NCI-H345 treated with DMSO at 0.1 percent for 48 hours (cell line): ENCODE results near the gene INPP5B.
"Not testable (repeated sequence)": the region's sequence is repeated elsewhere in the genome, so short reads cannot be mapped to it uniquely, and the experiment has no call there.

Source experiments
- DNase-seq: peaks from one replicate; lab custom pipeline; 2025; ENCODE audit not compliant: unreplicated experiment; lab: John Stamatoyannopoulos, UW

INPP5B gene

DNA sequence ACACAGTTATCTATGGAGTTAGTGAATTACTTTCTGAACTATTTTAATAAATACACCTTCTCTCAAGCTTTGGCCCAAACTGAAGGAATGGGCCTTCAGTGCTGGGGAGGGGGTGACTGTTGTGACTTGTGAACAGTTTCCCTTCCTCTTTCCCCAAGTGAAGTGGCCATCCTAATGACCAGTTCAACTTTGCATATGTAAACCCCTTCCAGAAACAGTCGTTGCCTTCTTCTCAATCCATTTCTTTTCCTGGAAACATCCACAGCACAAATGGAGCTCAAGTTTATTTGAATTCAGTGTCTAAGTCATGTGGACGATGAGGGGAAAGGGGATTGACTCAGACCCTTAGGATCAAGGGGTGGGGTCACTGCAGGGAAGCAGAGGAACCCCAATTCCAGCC, 1.3 kb upstream of the INPP5B start:
- no peak for DNase-seq

DNA sequence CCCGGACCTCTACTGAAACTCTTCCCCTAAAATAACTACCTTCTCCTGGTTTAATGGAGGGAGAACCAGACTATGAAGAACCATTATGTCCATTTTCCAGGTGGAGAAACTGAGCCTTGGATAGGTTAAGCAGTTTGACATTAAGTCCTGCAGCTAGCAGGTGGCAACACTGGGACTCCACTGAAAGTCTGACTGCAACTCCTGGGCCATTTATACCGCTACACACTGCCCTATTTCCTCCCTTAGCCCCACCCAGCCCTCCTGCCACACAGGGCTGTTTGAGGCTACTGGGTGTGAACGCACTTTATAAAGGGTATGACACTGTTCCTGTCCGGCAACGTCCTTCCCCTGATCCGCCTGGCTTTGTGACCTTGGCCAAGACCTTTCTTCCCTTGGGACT, 511 bp upstream of the INPP5B start:
- no peak for DNase-seq

DNA sequence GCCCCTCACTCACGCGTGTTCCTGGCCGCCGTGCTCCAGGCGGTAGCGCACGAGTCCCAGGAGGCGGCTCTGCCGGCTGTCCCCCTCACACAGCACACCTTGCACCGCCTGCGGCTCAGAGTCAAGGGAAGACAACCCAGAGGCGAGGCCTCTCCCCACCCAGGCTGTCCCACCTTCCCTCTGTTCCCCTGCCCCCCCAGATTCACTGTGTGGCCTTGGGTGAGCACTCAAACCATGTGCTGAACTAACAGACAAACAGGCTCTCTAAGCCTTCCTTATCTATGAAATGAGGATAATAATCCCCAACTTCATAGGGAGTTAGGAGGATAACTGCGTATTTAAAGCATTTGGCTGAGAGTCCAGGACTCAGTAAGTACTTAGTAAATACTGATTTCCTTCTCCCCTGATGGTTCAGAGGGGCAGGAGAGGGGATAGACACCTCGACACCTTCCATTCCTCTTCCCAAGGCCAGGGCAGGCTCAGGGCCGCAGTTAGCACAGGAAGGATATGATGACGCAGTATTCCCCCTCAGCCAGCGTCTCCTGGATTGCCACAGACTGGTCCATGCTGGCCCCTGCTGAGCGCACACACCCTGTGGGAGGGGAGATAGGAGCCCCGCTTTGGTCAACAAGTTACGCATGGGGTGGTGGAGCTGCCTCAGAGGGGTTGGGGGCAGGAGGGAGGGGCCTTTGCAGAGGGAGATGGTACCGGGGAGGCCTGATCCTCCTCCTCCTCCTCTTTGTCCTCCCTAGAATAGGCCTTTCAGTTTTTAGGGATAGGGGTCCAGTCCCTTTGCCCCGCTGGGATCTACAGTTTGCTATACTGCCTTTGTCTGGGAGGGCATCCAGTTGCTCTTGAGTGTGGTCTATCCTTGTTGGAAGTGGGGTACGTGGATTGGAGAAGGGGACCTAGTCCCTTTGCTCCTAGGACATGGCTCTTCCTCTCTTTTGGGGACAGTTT, 830 bp downstream of the INPP5B start:
- no peak for DNase-seq

DNA sequence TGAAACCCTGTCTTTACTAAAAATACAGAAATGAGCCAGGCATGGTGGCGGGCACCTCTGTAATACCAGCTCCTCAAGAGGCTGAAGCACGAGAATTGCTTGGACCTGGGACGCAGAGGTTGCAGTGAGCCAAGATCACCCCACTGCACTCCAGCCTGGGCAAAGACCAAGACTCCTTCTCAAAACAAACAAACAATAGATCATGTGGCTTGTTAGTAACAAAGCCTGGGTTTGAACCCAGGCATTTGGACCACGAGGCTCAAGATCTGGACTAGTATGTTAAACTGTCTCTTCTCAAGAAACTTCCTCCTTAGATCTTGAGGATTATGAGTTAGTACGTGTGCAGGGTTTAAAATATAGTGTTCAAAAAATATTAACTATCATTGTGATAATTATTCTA, 1.6 kb downstream of the INPP5B start:
- DNase-seq = no peak

DNA sequence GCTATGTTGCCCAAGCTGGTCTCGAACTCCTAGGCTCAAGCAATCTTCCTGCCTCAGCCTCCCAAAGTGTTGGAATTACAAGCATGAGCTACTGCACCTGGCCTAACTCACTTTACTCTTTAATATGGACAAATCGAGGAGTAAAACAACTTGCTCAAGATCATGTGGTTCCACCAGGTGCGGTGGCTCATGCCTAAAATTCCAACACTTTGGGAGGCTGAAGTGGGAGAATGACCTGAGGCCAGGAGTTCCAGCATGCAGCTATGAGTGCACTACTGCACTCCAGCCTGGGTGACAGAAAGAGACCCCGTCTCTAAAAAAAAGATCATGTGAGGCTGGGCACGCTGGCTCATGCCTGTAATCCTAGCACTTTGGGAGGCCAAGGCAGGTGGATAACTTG, 2.0 kb downstream of the INPP5B start:
- no peak for DNase-seq

DNA sequence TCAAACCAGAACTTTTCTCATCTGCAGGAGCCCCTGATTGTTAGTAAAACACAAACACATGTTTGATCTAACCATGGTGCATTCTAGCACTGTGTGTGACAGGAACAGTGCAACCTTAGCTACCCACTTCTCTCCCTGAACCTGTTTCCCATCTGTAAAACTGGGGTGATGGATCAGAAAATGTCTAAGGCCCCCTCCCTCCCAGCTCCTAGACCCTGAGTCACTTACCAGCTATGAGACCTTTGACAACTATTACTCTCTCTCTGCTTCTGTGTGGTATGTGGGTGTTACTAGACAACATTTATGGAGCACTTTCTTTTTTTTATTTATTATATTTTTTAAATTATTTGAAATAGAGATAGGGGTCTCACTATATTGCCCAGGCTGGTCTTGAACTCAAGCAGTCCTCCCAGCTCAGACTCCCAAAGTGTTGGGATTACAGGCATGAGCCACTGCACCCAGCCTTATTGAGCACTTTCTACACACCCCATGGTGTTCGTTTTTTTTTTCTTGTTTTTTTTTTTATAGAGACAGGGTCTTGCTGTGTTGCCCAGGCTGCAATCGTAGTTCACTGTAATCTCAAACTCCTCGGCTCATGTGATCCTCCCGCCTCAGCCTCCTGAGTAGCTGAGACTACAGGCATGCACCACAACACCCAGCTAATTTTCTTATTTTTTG, 2.6 kb downstream of the INPP5B start:
- no peak for DNase-seq

DNA sequence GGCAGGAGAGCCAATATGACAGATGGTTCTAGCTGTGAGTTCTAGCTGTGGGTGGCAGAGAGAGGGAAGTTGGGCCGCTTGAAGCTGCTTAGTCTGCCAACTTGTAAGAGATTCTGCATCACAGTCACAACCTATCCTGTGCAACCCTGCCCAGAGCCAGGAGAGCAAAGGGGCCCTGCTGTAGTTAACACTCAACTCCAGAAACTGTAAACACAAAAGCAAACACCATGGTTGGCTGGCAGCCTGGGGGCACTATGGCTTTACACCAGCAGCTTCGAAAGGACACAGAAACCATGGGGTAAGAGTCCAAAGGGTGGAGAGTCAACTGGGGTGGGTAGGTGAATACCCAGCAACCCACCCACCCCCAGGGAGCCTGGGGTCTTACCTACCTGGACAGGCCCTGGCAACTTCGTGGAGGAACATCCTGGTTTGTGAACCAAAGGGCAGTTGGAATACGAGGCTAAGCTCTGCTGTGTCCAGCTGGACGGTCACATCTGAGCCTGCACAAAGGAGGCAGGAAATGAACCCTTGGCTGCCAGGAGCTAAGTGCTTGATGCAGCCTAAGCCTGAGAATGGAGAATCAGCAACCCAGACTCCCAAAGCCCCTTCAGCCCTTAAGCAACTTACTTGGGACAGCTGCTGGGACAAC, 6.4 kb downstream of the INPP5B start:
- DNase-seq = peak; percentile 82

DNA sequence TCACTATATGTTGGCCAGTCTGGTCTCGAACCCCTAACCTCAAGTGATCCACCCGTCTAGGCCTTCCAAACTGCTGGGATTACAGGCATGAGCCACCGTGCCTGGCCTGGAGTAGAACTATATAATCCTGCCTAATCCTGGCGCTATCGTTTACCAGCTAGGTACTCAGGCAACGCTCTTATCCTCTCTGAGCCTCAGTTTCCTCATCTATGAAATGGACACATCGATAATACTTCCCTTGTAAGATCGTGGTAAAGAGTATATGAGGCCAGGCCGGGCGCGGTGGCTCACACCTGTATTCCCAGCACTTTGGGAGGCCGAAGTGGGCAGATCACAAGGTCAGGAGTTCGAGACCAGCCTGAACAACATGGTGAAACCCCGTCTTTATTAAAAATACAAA, 10.1 kb downstream of the INPP5B start:
- DNase-seq = not testable (repeated sequence)

DNA sequence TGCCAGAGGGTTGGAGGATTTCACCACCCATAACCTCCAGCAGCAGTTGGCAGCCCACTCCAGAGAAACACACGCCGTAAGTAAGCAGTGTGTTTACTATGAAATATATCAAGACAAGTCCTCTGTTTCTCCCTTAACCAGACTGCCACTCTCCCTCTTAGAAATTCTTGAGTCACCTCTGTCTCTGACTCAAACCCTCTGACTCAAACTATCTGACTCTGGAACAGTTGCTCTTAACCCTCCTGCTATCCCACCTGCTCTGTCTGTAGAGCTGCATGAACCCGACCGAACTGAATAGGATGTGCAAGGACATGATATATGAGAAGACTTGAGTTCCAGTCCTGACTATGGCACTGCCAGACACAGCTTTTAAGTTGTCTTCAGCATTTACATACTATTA, 14.1 kb downstream of the INPP5B start:
- DNase-seq = no peak

DNA sequence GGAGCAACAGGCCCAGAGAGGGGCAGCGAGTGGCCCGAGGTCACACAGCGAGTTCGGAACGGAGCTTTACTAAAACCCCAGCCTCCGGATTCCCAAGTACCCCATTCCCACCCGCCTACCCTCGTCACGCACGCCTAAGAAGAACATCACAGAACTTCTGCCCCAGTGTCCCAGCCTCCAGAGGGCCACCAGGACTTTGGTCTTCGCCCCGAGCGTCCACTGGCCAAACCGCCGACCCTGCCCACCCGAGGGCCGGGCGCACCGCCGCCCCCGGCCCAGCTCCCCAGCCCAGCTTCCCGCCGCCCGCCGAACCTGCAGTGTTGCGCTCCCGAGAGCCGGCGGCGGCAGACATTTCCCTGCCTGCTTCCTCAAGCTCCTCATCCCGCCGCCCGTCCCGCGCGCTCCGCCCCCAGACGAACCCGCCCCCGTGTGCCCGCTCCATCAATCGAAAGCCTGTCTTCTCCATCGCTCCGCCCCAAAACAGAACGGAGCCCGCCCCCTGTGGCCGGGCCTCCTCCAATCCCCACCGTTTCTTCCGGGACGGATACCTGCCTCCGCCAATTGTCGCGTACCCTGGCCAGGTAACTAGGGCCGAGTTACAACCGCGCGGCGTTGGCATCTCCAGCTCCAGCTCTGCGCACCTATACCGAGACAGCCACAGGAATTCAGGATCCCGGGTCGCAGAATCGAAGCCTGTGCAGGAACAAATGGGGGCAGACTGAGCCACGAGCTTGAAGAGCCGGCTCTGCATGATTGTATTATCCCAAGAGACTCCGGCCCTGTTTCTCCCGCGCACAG, 15.3 kb downstream of the INPP5B start:
- DNase-seq = peak; percentile 95

DNA sequence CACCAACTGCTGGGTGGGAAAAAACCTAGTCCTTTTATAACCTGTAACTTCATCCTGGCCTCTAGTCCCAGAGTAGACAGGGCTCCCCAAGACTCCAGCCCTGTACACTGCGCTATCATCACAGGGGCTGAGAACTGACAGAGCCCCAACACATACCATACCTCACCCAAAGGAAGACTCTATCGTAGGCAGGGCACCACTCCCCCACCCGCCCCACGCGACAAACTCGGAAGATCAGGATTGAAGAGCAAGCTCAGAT, 15.8 kb downstream of the INPP5B start:
- no peak for DNase-seq

DNA sequence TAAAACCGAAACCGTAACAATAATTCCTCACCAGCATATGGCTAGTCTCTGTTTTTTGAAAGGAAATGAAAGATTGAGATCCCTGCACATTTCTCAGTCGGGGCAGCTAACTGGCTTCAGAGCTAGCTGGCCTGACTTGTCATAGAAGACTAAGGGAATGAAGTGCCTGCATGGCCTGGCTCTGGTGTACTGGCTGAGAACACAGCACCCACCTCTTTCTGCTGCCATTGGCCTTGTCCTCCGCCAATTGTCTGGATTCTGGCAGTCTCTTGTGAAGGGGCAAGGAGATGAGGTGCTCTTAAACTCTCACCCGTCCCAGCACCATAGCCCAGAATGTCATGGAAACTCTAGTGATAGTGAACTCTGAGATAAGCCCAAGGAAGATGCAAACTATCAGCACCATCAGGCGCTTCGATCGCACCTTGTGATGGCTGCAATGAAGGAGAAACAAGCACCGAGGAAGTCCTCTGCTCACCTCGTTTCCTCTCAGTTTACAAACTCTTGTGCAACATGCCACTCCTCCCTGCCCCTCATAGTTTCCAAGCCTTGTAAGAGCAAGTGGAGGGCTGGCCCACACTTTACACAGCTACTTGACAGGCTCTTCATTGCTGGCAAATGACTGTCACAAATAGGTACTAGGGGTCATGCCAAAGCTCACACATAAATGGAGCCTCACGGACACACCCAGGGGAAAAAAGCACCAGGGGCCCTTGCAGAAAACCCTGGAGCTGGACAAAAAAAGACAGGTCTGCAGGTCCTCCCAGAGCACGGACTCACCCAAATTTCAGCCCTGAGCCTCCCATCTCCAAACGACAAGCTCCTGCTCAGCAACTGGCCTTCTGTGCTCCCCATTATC, 16.4 kb downstream of the INPP5B start:
- DNase-seq = no peak

DNA sequence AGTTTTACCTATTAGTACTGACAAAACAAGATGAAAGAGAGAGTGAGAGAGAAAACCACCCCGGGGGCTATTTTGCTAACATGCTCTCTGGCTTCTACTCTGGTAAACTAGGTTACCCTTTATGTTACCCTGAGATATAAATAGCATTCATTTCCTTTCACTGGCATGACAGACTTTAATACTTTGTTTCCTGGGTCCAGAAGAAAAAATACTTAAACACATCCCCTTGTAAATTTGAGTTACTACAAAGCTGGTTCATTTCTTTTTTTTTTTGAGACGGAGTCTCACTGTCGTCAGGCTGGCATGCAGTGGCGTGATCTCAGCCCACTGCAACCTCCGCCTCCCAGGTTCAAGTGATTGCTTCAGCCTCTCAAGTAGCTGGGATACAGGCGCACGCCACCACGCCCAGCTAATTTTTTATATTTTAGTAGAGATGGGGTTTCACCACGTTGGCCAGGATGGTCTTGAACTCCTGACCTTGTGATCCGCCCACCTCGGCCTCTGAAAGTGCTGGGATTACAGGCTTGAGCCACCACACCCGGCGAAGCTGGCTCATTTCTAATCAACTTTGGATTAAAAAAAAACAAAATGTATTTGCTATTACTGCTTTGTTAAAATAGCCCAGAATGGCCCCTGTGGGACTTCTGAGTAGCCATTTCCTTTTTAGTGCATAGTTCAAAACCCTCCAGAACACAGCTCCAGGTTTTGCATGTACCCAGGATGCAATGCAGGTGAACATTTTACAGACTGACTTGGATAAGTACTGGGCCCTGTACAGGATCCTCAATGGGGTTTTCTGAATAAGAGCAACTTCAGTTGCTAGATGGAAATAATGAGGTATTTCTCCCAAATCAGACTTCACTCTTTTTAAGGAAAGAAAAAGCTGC, 20.6 kb downstream of the INPP5B start:
- no peak for DNase-seq

DNA sequence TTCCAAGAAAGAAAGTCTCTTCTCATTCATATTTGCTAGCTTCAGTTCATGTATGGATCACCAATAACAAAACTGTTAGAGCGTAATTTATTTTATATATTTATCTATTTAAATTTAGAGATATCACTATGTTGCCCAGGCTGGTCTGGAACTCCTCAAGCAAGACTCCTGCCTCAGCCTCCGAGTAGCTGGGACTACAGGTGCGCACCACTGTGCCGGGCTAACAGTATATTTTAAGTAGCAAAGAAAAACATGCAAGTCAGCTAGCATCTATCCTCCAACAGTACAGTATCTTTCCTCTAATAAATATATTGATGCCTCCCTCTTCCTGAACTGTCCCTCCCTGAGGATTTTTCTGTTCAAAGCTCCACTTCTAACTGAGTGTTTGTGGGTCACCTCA, 21.5 kb downstream of the INPP5B start:
- DNase-seq = no peak

DNA sequence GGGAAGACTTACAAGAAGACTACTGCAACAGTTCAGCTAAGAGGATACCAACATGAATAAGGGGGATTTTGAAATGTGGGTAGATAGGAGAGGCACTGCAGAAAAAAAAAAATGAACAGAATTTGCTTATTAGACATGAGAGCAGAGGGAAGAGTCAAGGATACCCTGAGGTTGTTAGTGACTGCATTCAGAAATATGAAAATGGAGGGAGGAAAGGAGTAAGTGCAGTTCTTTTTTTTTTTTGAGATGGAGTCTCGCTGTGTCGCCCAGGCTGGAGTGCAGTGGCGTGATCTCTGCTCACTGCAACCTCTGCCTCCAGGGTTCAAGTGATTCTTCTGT, 23.3 kb downstream of the INPP5B start:
- no peak for DNase-seq

DNA sequence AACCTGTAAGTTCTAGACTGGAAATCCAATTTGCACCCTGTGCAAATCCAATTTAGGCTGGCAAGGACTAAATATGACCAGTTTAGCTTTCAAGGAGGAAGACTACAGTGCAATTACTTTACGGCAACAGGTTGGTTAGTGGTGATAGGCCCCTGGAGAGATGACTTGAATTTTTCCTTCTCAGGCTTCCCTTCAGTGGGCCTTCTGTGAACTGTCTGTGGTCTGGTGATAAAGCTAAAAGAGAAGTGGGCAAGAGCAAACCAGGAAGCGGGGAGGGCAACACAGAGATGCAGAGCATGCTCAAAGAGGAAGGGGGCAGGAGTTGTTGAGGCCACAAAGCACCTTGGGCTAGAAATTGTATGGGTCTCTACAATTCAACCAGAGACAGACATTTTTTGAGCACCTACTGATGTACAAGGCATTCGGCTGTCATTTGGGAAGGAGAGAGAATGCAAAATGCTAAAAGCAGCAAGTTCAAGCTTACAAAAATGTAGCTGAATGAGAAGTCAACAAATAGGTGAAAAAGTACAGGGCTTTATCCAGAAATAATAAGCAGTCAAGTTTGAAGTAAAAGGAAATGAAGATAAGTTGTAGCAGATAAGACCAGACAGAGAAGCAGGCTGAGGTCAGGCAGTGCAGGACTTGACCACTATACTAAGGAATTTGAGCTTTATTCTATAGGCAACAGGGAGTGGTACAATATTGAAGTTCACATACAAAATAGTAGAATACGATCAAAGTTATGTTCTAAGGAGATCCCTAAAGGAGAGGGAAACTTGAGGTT, 23.9 kb downstream of the INPP5B start:
- no peak for DNase-seq

DNA sequence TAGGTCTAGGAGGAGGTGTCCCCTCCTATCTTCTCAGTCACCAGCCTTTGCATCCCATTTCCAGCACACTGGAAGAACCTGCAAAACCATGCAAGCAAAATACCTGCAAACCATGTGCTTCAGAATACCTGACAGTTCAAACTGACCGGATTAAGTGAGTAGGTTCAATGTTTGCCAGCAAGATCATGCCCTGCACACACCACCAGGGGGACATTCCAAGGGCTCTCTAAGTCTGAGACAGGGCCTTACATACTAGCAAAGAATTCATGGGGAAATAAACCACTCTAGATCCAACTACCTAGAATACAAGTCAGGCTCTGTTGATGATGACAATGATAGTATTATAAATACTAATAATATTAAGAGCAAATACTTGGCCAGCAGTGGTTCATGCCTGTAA, 27.6 kb downstream of the INPP5B start:
- no peak for DNase-seq

DNA sequence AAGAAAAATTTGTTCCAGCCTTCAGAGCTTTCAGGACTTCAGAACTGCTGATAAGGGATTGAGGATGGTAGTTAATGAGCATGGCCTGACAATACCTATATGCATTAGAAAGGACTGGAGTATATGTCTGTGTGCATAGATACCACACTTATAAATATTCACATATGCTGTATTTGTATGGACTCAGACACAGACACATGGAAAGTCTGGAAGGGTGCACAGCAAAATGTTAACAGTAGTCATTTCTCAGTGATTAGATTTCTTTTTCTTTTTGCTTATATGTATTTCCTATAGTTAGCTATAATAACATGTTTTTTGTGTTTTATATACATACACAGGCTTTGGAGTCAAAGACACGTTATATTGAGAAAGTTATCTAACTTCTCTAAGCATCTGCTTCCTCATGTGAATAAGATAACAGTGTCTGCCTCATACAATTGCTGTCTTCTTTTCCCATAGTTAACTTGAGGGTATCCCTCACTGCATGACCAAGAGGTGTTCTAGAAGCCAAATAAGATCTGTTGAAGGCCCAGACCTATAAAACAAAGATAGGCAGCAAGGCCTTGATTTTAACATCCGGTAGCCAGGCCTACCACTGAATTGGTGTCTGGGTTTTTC, 31.3 kb downstream of the INPP5B start:
- no peak for DNase-seq
